SKM-1 (cell line): ENCODE data around the gene TAF3.
"Not testable (repeated sequence)": the region's sequence is repeated elsewhere in the genome, so short reads cannot be mapped to it uniquely, and the experiment has no call there.

Experiments
- DNase-seq: peaks from one replicate; lab custom pipeline; 2025; ENCODE audit not compliant: unreplicated experiment; lab: John Stamatoyannopoulos, UW

TAF3 gene

GRCh38 chr10:7811743-7812142 lies 6.6 kb upstream of the TAF3 start:
- DNase-seq: not testable (repeated sequence)

DNA sequence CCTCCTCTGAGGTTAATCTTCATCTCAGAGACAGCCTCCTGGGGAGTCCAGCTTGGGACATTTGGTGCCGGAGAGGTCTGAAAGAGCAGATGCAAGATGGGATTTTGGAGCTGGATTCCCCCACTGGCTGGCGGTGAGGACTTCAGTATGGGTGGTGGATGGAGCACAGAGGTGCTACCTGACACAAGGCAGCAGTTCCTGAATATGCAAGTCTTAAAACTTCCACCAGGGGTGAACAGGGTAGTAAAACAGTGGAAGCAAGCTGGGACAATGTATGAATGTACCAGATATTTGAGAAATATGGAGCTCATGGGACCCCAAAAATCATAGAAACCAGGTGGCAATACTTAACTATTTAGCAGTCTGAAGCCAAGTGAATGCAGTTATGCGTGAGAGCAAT lies 4.8 kb upstream of the TAF3 start:
- DNase-seq: no peak

DNA sequence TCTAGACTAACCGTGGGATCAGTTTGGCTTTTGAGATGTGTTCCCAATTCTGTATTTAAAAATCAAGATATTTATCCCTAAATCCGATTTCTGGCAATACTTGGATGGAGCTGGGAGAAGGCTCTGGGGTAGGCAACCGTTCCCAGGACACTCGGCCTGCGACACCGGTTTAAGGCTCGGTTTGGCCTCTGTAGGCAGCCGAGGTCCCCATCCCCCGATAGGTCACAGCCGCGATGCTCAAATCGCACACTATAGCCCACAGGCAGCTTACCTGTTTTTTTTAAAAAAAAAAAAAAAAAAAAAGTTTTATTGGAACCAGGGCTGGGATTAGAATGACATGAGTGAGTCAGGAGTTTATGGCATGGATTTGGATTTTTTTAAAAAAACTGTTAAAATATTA lies 729 bp upstream of the TAF3 start:
- no peak for DNase-seq

DNA sequence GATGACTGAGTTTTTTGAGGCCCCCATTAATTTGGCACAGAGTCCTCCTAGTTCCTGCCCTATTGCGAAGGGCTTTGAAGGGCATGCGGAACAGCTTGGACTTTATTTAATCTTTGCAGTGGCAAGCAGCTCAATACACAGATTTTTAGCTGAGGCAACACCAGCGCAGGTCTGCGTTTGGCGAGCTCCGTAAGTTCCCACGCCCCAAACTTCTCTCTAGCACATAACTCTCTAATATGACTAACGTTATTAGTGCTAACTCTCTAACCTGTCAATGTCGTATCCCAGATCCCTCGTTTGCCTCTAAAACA lies 366 bp upstream of the TAF3 start:
- DNase-seq: no peak

DNA sequence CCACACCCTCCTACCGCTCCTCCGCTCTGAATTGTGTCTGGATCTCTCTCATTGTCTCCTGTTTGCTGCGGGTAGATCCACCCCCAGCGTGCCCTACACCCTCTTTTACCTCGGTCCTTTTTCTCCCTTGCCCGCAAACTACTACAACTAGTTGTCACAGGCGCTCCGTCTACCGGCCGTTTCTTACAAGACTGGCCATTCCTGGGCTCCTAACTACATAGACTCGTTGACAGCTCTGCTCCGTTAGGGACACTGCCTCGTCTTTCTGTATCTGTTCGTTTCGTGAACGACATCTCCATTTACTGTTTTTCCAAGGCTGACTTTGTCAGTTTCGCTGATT lies 786 bp downstream of the TAF3 start:
- peak; percentile 6 for DNase-seq

DNA sequence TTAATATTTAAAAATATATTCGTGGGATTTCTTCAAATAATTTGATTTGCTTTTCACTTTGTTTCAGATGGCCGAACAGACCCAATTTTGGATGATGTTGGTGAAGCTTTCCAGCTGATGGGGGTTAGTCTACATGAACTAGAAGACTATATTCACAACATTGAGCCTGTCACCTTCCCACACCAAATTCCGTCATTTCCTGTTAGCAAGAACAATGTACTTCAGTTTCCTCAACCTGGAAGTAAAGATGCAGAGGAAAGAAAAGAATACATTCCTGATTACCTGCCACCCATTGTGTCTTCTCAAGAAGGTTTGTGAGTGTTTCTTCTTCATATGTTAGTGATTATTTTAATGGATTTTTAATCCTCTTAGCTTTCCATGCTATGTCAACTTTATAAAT lies 5.9 kb downstream of the TAF3 start:
- no peak for DNase-seq

DNA sequence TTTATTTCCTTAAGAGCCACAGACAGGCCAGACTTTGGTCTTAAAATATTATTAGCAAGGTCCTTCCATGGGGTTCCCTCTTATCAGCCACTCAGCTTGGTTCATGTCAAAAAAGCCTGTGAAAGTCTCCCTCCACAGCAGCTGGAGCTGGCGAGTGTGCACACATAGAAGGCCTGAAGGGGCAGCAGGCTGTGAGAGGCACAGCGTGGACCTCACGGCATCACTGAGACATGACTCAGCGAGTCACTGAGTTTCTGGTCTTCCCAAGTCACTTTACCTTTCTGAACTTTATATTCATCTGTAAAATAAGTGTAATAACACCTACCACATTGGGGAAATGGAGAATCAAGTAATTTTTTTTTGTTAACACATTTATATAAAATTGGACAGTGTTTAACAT lies 8.7 kb downstream of the TAF3 start:
- no peak for DNase-seq

DNA sequence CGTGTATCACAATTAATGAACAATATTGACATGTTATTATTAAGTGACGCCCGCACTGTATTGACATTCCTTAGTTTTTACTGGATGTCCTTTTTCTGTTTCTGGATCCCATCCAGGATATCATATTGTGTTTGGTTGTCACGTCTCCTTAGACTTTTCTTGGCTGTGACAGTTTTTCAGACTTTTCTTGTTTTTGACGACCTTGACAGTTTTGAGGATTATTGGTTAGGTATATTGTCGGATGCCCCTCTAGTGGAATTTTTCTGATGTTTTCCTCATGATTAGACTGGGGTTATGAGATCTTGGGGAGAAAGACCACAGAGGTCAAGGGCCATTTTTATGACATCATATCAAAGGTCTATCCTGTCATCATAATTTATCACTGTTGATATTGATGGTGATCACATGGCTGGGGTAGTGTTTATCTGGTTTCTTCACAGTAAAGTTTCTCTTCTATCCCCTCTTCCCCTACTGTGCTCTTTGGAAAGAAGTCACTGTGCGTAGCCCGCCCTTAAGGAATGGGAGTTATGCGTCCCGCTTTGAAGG lies 11.1 kb downstream of the TAF3 start:
- no peak for DNase-seq

- no peak for DNase-seq
Observed at GRCh38 chr10:7832060-7832459, 13.8 kb downstream of the TAF3 start.

DNA sequence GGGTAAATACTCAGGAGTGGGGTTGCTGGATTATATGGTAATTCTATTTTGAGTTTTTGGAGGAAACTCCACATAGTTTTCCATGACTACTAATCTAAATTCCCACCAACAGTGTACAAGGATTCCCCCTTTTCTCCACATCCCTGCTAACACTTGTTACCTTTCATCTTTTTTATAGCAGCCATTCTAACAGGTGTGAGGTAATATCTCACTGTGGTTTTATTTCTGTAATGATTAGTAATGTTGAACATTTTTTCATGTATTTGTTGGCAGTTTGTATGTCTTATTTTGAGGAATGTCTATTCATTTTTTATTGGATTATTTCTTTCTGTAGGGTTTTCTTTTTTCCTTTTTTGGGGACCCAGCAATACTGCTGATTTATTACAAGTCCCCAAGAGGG lies 14.9 kb downstream of the TAF3 start:
- no peak for DNase-seq

DNA sequence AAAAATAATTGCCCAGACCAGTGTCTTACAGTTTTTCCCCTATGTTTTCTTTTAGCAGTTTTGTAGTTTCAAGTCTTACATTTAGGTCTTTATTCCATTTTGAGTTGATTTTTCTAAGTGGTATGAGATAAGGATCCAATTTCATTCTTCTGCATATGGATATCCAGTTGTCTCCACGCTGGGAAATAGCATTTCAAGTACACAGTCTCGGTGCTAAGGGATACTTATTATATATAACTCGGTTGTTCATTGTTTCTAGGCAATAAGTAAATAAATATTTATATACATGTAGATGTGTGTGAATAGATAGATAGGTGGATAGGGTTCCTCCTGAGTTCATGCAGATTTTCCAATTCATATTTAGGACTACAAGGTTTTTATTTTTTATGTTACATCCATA lies 16.0 kb downstream of the TAF3 start:
- DNase-seq: no peak

GRCh38 chr10:7836571-7836970 lies 18.3 kb downstream of the TAF3 start:
- no peak for DNase-seq

DNA sequence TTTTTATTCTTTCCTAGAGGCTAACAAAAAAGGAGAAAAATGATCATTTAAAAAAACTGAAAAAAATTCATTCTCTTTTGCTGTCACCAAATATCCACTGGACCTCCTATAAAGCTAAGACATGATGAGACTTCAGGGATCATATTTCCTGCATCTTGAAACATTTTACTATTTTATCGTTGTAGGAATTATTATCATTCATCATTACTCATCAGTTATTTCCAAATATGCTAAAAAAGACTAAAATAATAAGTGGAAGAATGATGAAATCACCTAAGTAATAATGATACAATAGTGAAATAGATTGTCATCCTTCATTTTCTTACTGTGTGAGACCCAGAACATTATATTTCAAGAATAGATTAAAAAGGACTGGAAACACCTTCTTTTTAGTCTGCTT lies 28.3 kb downstream of the TAF3 start:
- no peak for DNase-seq

DNA sequence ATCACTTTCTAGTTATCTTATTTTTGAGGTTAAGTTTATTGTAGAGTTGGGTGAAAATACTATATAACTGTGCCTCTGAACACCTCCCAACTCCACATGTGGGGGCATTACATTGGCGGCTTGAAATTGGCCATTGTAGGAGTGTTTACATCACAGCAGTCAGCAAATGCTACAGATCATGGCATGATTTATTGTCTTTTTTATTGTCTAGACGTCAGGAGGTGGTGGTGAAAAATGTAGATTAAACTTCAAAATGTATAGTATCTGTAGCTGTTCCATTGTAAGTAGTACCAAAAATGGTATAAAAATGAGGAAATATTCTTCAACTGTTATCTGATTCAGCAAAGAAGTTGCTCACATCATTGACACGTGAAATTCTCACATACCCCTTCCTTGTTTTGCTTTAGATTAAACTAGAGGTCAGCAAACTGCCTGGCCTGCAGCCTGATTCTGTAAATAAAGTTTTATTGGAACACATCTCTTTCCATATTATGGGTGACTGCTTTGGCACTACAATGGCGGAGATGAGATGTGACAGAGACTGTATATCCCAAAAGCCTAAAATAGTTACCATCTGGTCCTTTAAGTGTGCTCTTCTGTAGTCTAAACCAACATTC lies 35.0 kb downstream of the TAF3 start:
- no peak for DNase-seq

- DNase-seq: no peak
Observed at GRCh38 chr10:7853890-7854289, 35.6 kb downstream of the TAF3 start.

GRCh38 chr10:7855205-7855604 lies 36.9 kb downstream of the TAF3 start:
- DNase-seq: no peak

DNA sequence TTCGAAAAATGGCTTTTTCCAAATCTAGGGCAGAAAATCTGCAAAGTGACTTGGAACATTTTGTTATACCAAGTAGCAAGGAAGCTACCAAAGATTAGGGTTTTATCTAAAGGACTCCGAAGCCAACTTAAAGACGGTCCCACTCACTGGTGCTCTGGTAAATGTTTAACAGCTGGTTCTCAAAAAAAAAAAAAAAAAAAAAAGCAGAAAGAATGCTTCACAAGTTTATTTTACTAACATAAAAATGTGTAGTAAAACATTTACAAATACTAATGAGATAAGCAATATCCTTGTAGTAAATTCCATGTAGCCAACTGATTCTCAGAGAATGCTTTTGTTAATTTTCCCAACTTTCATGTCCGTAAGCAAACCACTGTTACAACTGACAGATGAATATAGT lies 38.4 kb downstream of the TAF3 start:
- DNase-seq: no peak

GRCh38 chr10:7857262-7857661 lies 39.0 kb downstream of the TAF3 start:
- DNase-seq: no peak

DNA sequence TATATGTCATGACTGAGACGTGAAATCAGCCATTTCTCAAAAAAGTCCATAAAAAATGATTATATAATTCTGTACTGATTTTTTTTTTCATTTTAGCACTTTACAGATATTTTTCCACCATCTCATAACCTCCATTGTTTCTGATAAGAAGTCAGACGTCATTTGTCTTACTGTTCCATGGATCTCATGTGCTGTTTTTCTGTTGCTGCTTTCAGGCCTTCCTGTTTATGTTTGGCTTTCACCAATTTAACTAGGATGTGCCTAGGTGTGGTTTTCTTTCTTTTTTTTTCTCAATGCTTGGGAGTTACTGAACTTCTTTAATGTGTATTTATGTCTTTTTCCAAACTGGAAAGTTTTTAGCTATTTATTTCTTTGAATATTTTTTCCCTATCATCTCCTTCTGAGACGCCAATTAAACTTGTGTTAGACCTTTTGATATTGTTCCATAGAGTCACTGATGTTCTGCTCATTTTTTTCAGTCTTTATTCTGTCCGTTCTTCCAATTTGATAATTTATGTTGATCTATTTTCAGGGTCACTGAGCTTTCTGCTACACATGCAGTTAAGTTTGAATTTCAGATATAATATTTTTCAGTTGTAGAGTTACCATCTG lies 43.3 kb downstream of the TAF3 start:
- DNase-seq: no peak

GRCh38 chr10:7862121-7862514 lies 43.8 kb downstream of the TAF3 start:
- no peak for DNase-seq

DNA sequence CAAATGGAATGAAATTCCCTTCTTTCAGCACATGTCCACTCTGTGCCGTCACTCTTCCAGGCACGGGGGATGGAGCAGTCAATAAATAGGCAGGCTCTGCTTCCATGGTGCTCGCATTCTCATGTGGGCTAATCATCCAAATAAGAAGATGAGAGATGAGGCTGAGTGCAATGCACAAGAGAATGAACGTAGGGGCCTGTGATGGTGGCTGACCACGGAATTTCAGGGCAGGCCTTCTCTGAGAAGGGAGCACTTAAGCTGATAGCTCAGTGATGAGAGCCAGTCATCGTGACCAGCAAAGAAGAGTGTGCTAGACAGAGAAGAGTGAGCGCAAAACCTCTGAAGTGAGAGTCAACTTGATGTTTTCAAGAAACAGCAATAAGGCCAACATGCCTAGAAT lies 47.9 kb downstream of the TAF3 start:
- DNase-seq: no peak

DNA sequence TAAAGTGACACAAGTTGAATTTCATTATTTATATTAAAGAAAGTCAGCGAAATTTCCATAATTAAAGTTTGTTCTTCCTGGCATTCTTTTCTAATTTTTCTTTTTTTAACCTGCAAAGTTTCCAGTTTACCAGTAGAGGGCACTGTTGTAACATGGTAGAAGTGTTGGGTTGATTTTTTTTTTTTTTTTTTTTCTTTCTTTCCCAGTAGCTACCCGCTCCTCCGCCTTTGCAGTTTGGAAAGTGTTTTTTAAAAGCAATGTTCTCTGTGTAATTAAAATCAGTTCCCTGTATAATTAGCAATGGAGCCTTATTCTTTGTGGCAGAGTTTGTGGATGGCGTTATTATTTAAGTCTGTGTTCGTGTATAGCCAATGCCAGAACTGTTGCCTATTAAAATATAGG lies 53.7 kb downstream of the TAF3 start:
- no peak for DNase-seq

- DNase-seq: no peak
Observed at GRCh38 chr10:7874864-7875263, 56.6 kb downstream of the TAF3 start.
